Endothelial cell of umbilical vein (primary cell): Measurements from ENCODE around the gene BIRC2. TPM values are rescaled to one million over a fixed set of nuclear protein-coding genes. Genes with fewer than 3 reads are reported as not detected.

Experiments
- BruUV-seq: library from RNA; stranded (reverse); fragments of 400-500 nt; replicated peaks from 2 replicates; lab custom pipeline; 2021; lab: Mats Ljungman, UMichigan
- CTCF ChIA-PET: fragments of 300-600, 350-600 bp; sonication (Branson Sonifier 250); formaldehyde crosslinking; loops from one replicate; lab custom pipeline; 2021; ENCODE audit warnings: antibody characterized with exemption, inconsistent platforms; lab: Charles Lee
- POLR2A ChIA-PET: fragments of 300-600, 350-600 bp; sonication (Branson Sonifier 250); formaldehyde crosslinking; loops from one replicate; lab custom pipeline; 2021; ENCODE audit warnings: antibody characterized with exemption, inconsistent platforms; lab: Charles Lee
- DNase-seq: peaks from one replicate; pipeline ENCODE4 v3.0.0-alpha.2; 2011; ENCODE audit warnings: low read depth, low spot score
- FAIRE-seq: peaks from 2 replicates; lab custom pipeline; 2011; peaks lifted over from hg19 to GRCh38; lab: Jason Lieb, UNC
- H2AFZ ChIP-seq: 2 replicates; pipeline ENCODE4 v1.6.0; 2012; ENCODE audit warnings: low read depth, low read length, control low read depth, inconsistent platforms
- H3K27ac ChIP-seq: 2 replicates; pipeline ENCODE4 v1.5.1; 2011; ENCODE audit warnings: low read depth, mild to moderate bottlenecking, control low read depth, low read length, moderate library complexity; ENCODE audit not compliant: insufficient read depth
- H3K27me3 ChIP-seq, 2 experiments: 2 replicates each; pipeline versions ENCODE4 v1.6.0 to v1.6.1; 2011; ENCODE audit warnings: low read length in 2 of 2, mixed read lengths in 1 of 2; ENCODE audit not compliant: control insufficient read depth in 2 of 2, insufficient read depth in 2 of 2
- H3K36me3 ChIP-seq, 2 experiments: 2 replicates in 1 of 2; 3 replicates in 1 of 2; pipeline ENCODE4 v1.5.1; 2011; ENCODE audit warnings: low read length in 2 of 2, mild to moderate bottlenecking in 1 of 2, moderate library complexity in 1 of 2; ENCODE audit not compliant: control insufficient read depth in 2 of 2, insufficient read depth in 2 of 2; ENCODE audit errors: extremely low read depth in 1 of 2
- H3K4me1 ChIP-seq: 3 replicates; pipeline ENCODE4 v1.5.1; 2011; ENCODE audit warnings: mild to moderate bottlenecking, low read length; ENCODE audit not compliant: control insufficient read depth, insufficient read depth; ENCODE audit errors: extremely low read depth
- H3K4me2 ChIP-seq: 2 replicates; pipeline ENCODE4 v1.6.1; 2011; ENCODE audit warnings: low read length, control low read depth, mixed read lengths; ENCODE audit not compliant: insufficient read depth
- H3K4me3 ChIP-seq, 3 experiments: fragments of 200-600 bp in 1 of 3; sonication (generic), shearing (Covaris generic) in 1 of 3; replicated peaks in 1 of 3; 2 replicates each; pipeline ENCODE4 v1.5.1; 2011 to 2016; ENCODE audit warnings: control low read depth in 3 of 3, low read length in 3 of 3, mild to moderate bottlenecking in 2 of 3, inconsistent platforms in 1 of 3, low read depth in 1 of 3, moderate library complexity in 1 of 3; ENCODE audit not compliant: insufficient read depth in 1 of 3
- H3K79me2 ChIP-seq: 2 replicates; pipeline ENCODE4 v1.6.0; 2012; ENCODE audit warnings: low read length, inconsistent platforms; ENCODE audit not compliant: control insufficient read depth, insufficient read depth
- H3K9ac ChIP-seq: replicated peaks from 2 replicates; pipeline ENCODE3; 2011; ENCODE audit warnings: low read length, control low read depth; ENCODE audit not compliant: insufficient read depth; ENCODE audit errors: extremely low read depth
- H3K9me1 ChIP-seq: replicated peaks from 3 replicates; pipeline ENCODE4 v1.6.0; 2011; ENCODE audit warnings: mild to moderate bottlenecking, low read length; ENCODE audit not compliant: control insufficient read depth, insufficient read depth; ENCODE audit errors: extremely low read depth
- H3K9me3 ChIP-seq: replicated peaks from 2 replicates; pipeline ENCODE4 v1.5.1; 2012; ENCODE audit warnings: low read length, inconsistent platforms; ENCODE audit not compliant: control insufficient read depth, insufficient read depth
- H4K20me1 ChIP-seq: replicated peaks from 2 replicates; pipeline ENCODE3; 2011; ENCODE audit warnings: mild to moderate bottlenecking, low read length; ENCODE audit not compliant: control insufficient read depth, insufficient read depth; ENCODE audit errors: extremely low read depth
- CTCF ChIP-seq, 2 donors: IDR thresholded peaks; 1 replicate in 1 of 2; 2 replicates in 1 of 2; pipeline ENCODE4 v1.5.1; 2011; ENCODE audit warnings: low read length in 2 of 2, mild to moderate bottlenecking in 2 of 2, moderate library complexity in 2 of 2, control low read depth in 1 of 2, inconsistent platforms in 1 of 2, low read depth in 1 of 2; ENCODE audit not compliant: insufficient read depth in 1 of 2; ENCODE audit errors: extremely low read depth in 1 of 2
- EZH2 ChIP-seq: IDR thresholded peaks from 2 replicates; pipeline ENCODE4 v1.6.1; 2012; ENCODE audit warnings: borderline replicate concordance, low read depth, mild to moderate bottlenecking, moderate library complexity, low read length, inconsistent platforms; ENCODE audit not compliant: severe bottlenecking
- FOS ChIP-seq: IDR thresholded peaks from 2 replicates; pipeline ENCODE4 v1.6.1; 2011; ENCODE audit warnings: mild to moderate bottlenecking, low read length, moderate library complexity, borderline replicate concordance; ENCODE audit not compliant: insufficient read depth
- GATA2 ChIP-seq: IDR thresholded peaks from 2 replicates; pipeline ENCODE4 v1.7.0; 2011; ENCODE audit warnings: low read depth, mild to moderate bottlenecking, moderate library complexity, mixed read lengths, low read length; ENCODE audit not compliant: insufficient read length, insufficient read depth
- JUN ChIP-seq: IDR thresholded peaks from 2 replicates; pipeline ENCODE4 v1.6.1; 2011; ENCODE audit warnings: borderline replicate concordance, low read depth; ENCODE audit not compliant: insufficient read length, insufficient read depth
- MAX ChIP-seq: IDR thresholded peaks from 2 replicates; pipeline ENCODE4 v1.6.1; 2011; ENCODE audit not compliant: insufficient read depth, insufficient read length
- MYC ChIP-seq: IDR thresholded peaks from one replicate; pipeline ENCODE4 v1.6.1; 2011; ENCODE audit warnings: mild to moderate bottlenecking, low read depth, low read length
- POLR2A ChIP-seq: IDR thresholded peaks from 2 replicates; pipeline ENCODE4 v1.6.1; 2012; ENCODE audit warnings: low read depth, mild to moderate bottlenecking, control low read depth, low read length
- POLR2AphosphoS5 ChIP-seq: IDR thresholded peaks from 2 replicates; pipeline ENCODE4 v1.6.1; 2012; ENCODE audit warnings: low read depth, mild to moderate bottlenecking, control low read depth, low read length, moderate library complexity; ENCODE audit not compliant: insufficient read depth
- dilution Hi-C: fragments of 300-500 bp; cut with MboI; formaldehyde crosslinking; loops from one replicate; pipeline ENCODE4 v1.15.0; 2019; ENCODE audit warnings: low sequenced_read_pairs; ENCODE audit not compliant: extremely low pct_ligation_motif_present
- intact Hi-C: fragments of 100-400 bp; cut with micrococcal nuclease; formaldehyde crosslinking; loops from one replicate; pipeline ENCODE4 v1.10.0; 2022
- polyA plus RNA-seq, 4 experiments: library from polyadenylated mRNA; depleted of rRNA in 3 of 4; stranded (reverse) in 3 of 4; unstranded in 1 of 4; fragments of >200 nt; gene quantifications; 2 replicates each; pipeline versions ENCODE4 v1.2.1 to v1.2.3, GENCODE V29; 2011 to 2012; ENCODE audit warnings: missing spikeins in 1 of 4
- total RNA-seq: library from RNA; stranded (reverse); gene quantifications from 2 replicates; pipeline ENCODE4 v1.2.3, GENCODE V29; 2021

BIRC2 gene
- total and polyA plus RNA-seq, 2 donors (not counting 3 experiments of a cell fraction or from before 2014, with no cell fraction given) = 42.8 to 47.3 TPM

GRCh38 chr11:102316346-102316904 is 30.6 kb upstream of the BIRC2 start:
- POLR2A ChIA-PET = no interaction called here
- no peak for DNase-seq
- H3K4me2 ChIP-seq = no peak overlapping the region

More at GRCh38 chr11:102316346-102316904, 30.6 kb upstream of the BIRC2 start:
- no peak overlapping the region for H2AFZ ChIP-seq
- no peaks in the 10 kb centered on the region for H3K79me2 ChIP-seq
- TF ChIP-seq CTCF (IDR thresholded peaks at IDR 0.05; ENCODE audit: extremely low read depth in 1 of 2, insufficient read depth in 1 of 2, low read depth in 1 of 2, low read length in 2 of 2) = no peak
- no peak for TF ChIP-seq FOS
- no peak for TF ChIP-seq MAX
- TF ChIP-seq JUN = no peak
- no peak for TF ChIP-seq GATA2
- TF ChIP-seq POLR2AphosphoS5 = no peak
- TF ChIP-seq EZH2 = no peak
- TF ChIP-seq MYC = no peak
- TF ChIP-seq POLR2A = no peak
- H3K9me1 ChIP-seq = no peaks in the 10 kb centered on the region
- no peak overlapping the region for H3K27ac ChIP-seq
- CTCF ChIA-PET = interaction anchor here (1.8 to 6.6 kb wide), 2 partner anchors 22 to 26 kb away, joined by 7 to 29 read pairs; no protein-coding TSS in a partner anchor
- FAIRE-seq = no peak
- H3K4me3 ChIP-seq = no peak overlapping the region
- intact Hi-C loops (loop anchor here (2.0 kb wide), 1 partner anchor 24 kb away; no protein-coding TSS in a partner anchor), dilution Hi-C loops (no loop called here)
- no peaks in the 10 kb centered on the region for H3K27me3 ChIP-seq
- no peaks in the 10 kb centered on the region for H3K9me3 ChIP-seq
- H4K20me1 ChIP-seq = no peaks in the 10 kb centered on the region
- H3K9ac ChIP-seq = no peak overlapping the region
- peaks cover 6% of the 10 kb centered on the region for H3K4me1 ChIP-seq
- no TSS peak for BruUV-seq
- no peaks in the 10 kb centered on the region for H3K36me3 ChIP-seq
